Measurements from ENCODE around the gene CHD9NB. TPM values are rescaled to one million over a fixed set of nuclear protein-coding genes. Genes with fewer than 3 reads are reported as not detected.

The CHD9NB gene
- total and polyA plus RNA-seq, 10 of the 15 experiments (the other 5 are each of a cell fraction or from before 2014, with no cell fraction given) = 0.14 to 1.6 (median 0.73) TPM

DNA sequence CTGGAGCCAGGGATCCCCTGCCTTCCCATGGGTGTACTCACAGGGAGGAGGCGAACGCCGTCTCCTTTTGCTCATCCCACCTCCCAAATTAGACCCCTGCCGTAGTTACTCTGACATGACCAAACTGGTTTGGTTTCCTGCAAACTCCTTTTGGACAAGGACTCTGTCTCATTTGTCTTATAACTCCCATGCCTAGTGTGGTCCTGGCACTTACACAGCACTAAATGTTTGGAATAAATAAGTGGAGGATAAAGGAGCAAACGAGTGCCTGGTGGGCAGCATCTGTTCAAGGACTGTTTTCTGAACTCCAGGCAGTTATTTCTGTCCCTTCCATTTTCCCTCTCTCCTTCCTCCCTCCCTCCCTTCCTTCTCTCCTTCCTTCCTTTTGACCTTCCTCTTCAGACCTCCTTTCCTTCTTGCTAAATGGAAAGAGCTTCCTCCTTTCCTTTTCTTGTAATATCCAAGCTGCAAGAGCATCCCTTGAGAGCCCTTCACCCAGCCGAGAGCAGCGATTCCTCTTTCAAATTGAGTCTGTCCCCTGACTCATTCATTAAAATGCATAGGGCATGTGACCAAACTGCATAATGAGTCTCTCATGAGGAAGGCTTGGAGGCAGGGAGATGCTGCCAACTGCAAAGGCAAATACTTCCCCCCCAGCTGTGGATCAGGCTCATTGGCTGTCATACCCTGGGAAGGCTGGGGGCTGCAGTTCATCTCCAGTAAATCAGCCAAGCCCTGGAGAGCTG, 38.9 kb upstream of the CHD9NB start (continued):
- peak; percentile 75 for TF ChIP-seq MTA2 (IDR thresholded peaks at IDR 0.05; ENCODE audit: low read depth)
- TF ChIP-seq FOXK2 (IDR thresholded peaks at IDR 0.05) = no peak
- no peak for TF ChIP-seq GATAD2B (conservative IDR thresholded peaks at IDR 0.05; ENCODE audit: low read depth)
- no peak for TF ChIP-seq ZSCAN29 (IDR thresholded peaks at IDR 0.05)
- no peak for TF ChIP-seq KLF5 (IDR thresholded peaks at IDR 0.05; ENCODE audit: partially characterized antibody)
- TF ChIP-seq YBX1 (IDR thresholded peaks at IDR 0.05) = no peak
- TF ChIP-seq TAF1 (IDR thresholded peaks at IDR 0.05; ENCODE audit: borderline replicate concordance, low read depth, low read length) = no peak
- TF ChIP-seq ZNF622 (IDR thresholded peaks at IDR 0.05) = no peak
- no peak for TF ChIP-seq CHD2 (IDR thresholded peaks at IDR 0.05; ENCODE audit: borderline replicate concordance, low read depth, low read length)
- TF ChIP-seq, protein P1, sequence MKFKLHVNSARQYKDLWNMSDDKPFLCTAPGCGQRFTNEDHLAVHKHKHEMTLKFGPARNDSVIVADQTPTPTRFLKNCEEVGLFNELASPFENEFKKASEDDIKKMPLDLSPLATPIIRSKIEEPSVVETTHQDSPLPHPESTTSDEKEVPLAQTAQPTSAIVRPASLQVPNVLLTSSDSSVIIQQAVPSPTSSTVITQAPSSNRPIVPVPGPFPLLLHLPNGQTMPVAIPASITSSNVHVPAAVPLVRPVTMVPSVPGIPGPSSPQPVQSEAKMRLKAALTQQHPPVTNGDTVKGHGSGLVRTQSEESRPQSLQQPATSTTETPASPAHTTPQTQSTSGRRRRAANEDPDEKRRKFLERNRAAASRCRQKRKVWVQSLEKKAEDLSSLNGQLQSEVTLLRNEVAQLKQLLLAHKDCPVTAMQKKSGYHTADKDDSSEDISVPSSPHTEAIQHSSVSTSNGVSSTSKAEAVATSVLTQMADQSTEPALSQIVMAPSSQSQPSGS (IDR thresholded peaks at IDR 0.05; ENCODE audit: low read length) = peak; percentile 60; the same call in 1 of the 2 replicates
- no peak for TF ChIP-seq SMAD1 (IDR thresholded peaks at IDR 0.05; ENCODE audit: low read depth, partially characterized antibody)
- peak; percentile 75 for TF ChIP-seq IRF4 (IDR thresholded peaks at IDR 0.05; ENCODE audit: low read depth, low read length)
- no peak for TF ChIP-seq STAT3 (IDR thresholded peaks at IDR 0.05; ENCODE audit: low read depth, low read length)
- TF ChIP-seq ZNF207 (IDR thresholded peaks at IDR 0.05; ENCODE audit: borderline replicate concordance) = no peak; the same call in 1 of the 2 replicates
- TF ChIP-seq ZZZ3 (IDR thresholded peaks at IDR 0.05; ENCODE audit: control insufficient read depth, insufficient read length, low read depth) = no peak
- no peak for TF ChIP-seq ASH2L (IDR thresholded peaks at IDR 0.05; ENCODE audit: borderline replicate concordance, low read depth)
- peak; percentile 66; the same call in 1 of the 2 replicates for TF ChIP-seq TBL1XR1 (IDR thresholded peaks at IDR 0.05; ENCODE audit: low read depth, low read length)
- TF ChIP-seq EP300 (IDR thresholded peaks at IDR 0.05; ENCODE audit: borderline replicate concordance in 1 of 2, control insufficient read depth in 1 of 2, low read depth in 2 of 2, low read length in 2 of 2) = peak in 1 of 2 experiments; percentile 80; a peak in 2 of 4 replicates
- no peak for TF ChIP-seq YY1 (IDR thresholded peaks at IDR 0.05; ENCODE audit: low read depth, low read length)
- TF ChIP-seq EGR1 (IDR thresholded peaks at IDR 0.05; ENCODE audit: borderline replicate concordance in 1 of 2, low read depth in 2 of 2, low read length in 2 of 2) = no peak
- no peak for TF ChIP-seq ESRRA (IDR thresholded peaks at IDR 0.05; ENCODE audit: low read length)
- TF ChIP-seq, protein P2, sequence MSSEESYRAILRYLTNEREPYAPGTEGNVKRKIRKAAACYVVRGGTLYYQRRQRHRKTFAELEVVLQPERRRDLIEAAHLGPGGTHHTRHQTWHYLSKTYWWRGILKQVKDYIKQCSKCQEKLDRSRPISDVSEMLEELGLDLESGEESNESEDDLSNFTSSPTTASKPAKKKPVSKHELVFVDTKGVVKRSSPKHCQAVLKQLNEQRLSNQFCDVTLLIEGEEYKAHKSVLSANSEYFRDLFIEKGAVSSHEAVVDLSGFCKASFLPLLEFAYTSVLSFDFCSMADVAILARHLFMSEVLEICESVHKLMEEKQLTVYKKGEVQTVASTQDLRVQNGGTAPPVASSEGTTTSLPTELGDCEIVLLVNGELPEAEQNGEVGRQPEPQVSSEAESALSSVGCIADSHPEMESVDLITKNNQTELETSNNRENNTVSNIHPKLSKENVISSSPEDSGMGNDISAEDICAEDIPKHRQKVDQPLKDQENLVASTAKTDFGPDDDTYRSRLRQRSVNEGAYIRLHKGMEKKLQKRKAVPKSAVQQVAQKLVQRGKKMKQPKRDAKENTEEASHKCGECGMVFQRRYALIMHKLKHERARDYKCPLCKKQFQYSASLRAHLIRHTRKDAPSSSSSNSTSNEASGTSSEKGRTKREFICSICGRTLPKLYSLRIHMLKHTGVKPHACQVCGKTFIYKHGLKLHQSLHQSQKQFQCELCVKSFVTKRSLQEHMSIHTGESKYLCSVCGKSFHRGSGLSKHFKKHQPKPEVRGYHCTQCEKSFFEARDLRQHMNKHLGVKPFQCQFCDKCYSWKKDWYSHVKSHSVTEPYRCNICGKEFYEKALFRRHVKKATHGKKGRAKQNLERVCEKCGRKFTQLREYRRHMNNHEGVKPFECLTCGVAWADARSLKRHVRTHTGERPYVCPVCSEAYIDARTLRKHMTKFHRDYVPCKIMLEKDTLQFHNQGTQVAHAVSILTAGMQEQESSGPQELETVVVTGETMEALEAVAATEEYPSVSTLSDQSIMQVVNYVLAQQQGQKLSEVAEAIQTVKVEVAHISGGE (CRISPR knock-in tag; IDR thresholded peaks at IDR 0.05) = no peak
- TF ChIP-seq, protein P3, sequence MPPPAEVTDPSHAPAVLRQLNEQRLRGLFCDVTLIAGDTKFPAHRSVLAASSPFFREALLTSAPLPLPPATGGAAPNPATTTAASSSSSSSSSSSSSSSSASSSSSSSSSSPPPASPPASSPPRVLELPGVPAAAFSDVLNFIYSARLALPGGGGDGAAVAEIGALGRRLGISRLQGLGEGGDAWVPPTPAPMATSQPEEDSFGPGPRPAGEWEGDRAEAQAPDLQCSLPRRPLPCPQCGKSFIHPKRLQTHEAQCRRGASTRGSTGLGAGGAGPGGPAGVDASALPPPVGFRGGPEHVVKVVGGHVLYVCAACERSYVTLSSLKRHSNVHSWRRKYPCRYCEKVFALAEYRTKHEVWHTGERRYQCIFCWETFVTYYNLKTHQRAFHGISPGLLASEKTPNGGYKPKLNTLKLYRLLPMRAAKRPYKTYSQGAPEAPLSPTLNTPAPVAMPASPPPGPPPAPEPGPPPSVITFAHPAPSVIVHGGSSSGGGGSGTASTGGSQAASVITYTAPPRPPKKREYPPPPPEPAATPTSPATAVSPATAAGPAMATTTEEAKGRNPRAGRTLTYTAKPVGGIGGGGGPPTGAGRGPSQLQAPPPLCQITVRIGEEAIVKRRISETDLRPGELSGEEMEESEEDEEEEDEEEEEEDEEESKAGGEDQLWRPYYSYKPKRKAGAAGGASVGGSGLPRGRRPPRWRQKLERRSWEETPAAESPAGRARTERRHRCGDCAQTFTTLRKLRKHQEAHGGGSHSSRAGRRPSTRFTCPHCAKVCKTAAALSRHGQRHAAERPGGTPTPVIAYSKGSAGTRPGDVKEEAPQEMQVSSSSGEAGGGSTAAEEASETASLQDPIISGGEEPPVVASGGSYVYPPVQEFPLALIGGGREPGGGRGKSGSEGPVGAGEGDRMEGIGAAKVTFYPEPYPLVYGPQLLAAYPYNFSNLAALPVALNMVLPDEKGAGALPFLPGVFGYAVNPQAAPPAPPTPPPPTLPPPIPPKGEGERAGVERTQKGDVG (CRISPR knock-in tag; IDR thresholded peaks at IDR 0.05) = no peak

All from GM12878 (cell line).